Mesendoderm (in vitro differentiated cells): Measurements from ENCODE around the gene SPRR2D. TPM values are rescaled to one million over a fixed set of nuclear protein-coding genes. Genes with fewer than 3 reads are reported as not detected.

Experiments
- DNase-seq: peaks from one replicate; pipeline ENCODE4 v3.0.0; 2013
- H2AK5ac ChIP-seq: 2 replicates; pipeline ENCODE4 v1.6.1; 2013; ENCODE audit warnings: low read length, inconsistent platforms
- H2BK120ac ChIP-seq: 2 replicates; pipeline ENCODE4 v1.6.1; 2013; ENCODE audit warnings: low read depth, mild to moderate bottlenecking, low read length, moderate library complexity, mixed read lengths
- H2BK15ac ChIP-seq: replicated peaks from 2 replicates; pipeline ENCODE4 v1.6.1; 2013; ENCODE audit warnings: low read depth, mild to moderate bottlenecking, moderate library complexity
- H2BK5ac ChIP-seq: 2 replicates; pipeline ENCODE4 v1.6.1; 2013; ENCODE audit warnings: low read length, inconsistent platforms
- H3K18ac ChIP-seq: 2 replicates; pipeline ENCODE4 v1.6.1; 2013; ENCODE audit warnings: mild to moderate bottlenecking, low read length, mixed read lengths
- H3K23ac ChIP-seq: one replicate; pipeline ENCODE4 v1.6.1; 2013; ENCODE audit warnings: low read length
- H3K27ac ChIP-seq: 2 replicates; pipeline ENCODE4 v1.5.1; 2013; ENCODE audit warnings: low read depth, mild to moderate bottlenecking, inconsistent platforms, low read length, moderate library complexity
- H3K27me3 ChIP-seq: 2 replicates; pipeline ENCODE4 v1.6.1; 2013; ENCODE audit warnings: low read length, control low read depth, mild to moderate bottlenecking, inconsistent platforms; ENCODE audit not compliant: insufficient read depth, poor library complexity
- H3K36me3 ChIP-seq: 2 replicates; pipeline ENCODE4 v1.6.1; 2013; ENCODE audit warnings: low read length, inconsistent platforms; ENCODE audit not compliant: control insufficient read depth, insufficient read depth
- H3K4ac ChIP-seq: one replicate; pipeline ENCODE4 v1.6.1; 2013; ENCODE audit warnings: low read depth, mild to moderate bottlenecking, low read length, moderate library complexity
- H3K4me1 ChIP-seq: 2 replicates; pipeline ENCODE4 v1.6.1; 2013; ENCODE audit warnings: low read depth, low read length, inconsistent platforms; ENCODE audit not compliant: control insufficient read depth
- H3K4me2 ChIP-seq: 2 replicates; pipeline ENCODE4 v1.6.1; 2013; ENCODE audit warnings: low read length
- H3K4me3 ChIP-seq: 2 replicates; pipeline ENCODE4 v1.5.1; 2013; ENCODE audit warnings: mild to moderate bottlenecking, low read length
- H3K56ac ChIP-seq: one replicate; pipeline ENCODE4 v1.6.1; 2013; ENCODE audit warnings: low read length
- H3K79me1 ChIP-seq: 2 replicates; pipeline ENCODE4 v1.6.1; 2013; ENCODE audit warnings: low read length, inconsistent platforms
- H3K79me2 ChIP-seq: 2 replicates; pipeline ENCODE4 v1.6.1; 2013; ENCODE audit warnings: mild to moderate bottlenecking, low read length; ENCODE audit not compliant: control insufficient read depth, insufficient read depth
- H3K9ac ChIP-seq: 2 replicates; pipeline ENCODE4 v1.6.1; 2013; ENCODE audit warnings: low read length, inconsistent platforms
- H4K5ac ChIP-seq: one replicate; pipeline ENCODE4 v1.6.1; 2013; ENCODE audit warnings: low read length
- H4K8ac ChIP-seq: one replicate; pipeline ENCODE4 v1.6.1; 2013; ENCODE audit warnings: low read depth, mild to moderate bottlenecking, control low read depth, low read length, moderate library complexity
- WGBS: extraction: QIAGEN DNeasy Blood & Tissue Kit; methylation state at CpG from one replicate; pipeline ENCODE4 v1.1.7; 2013; ENCODE audit warnings: low lambda C conversion rate, missing lambda C conversion rate; ENCODE audit not compliant: insufficient coverage; ENCODE audit errors: extremely low coverage; 5-methylcytosine and 5-hydroxymethylcytosine counted together
- small RNA-seq: library from polyadenylated mRNA; stranded (forward); fragments of <200 nt; extraction: miRNeasy Mini kit (QIAGEN cat#:217004); gene quantifications from one replicate; pipeline ENCODE3, GENCODE V24; 2013; ENCODE audit not compliant: insufficient read depth

The SPRR2D gene

GRCh38 chr1:152995842-152996241 is 45.1 kb downstream of the SPRR2D start:
- Histone ChIP-seq H2BK5ac (no peak overlapping the region), H3K27ac (no peak overlapping the region), H3K9ac (no peak overlapping the region), H2BK15ac (no peak overlapping the region), H3K79me1 (no peaks in the 10 kb centered on the region), H3K79me2 (no peaks in the 10 kb centered on the region), H3K27me3 (no peaks in the 10 kb centered on the region), H2BK120ac (no peak overlapping the region), H3K23ac (no peak overlapping the region), H3K56ac (no peak overlapping the region), H4K5ac (no peak overlapping the region), H3K4me3 (no peak overlapping the region), H3K36me3 (no peaks in the 10 kb centered on the region), H3K4ac (no peak overlapping the region), H2AK5ac (no peak overlapping the region), H3K18ac (no peak overlapping the region), H3K4me1 (peaks cover 7% of the 10 kb centered on the region), H3K4me2 (no peak overlapping the region), H4K8ac (no peak overlapping the region)
- WGBS: no CpG with 5 or more reads among the region's 1 CpG
- no peak for DNase-seq

GRCh38 chr1:152993186-152993585 is 47.7 kb downstream of the SPRR2D start:
- DNase-seq: no peak
- Histone ChIP-seq H2BK15ac (no peak overlapping the region), H3K27me3 (no peaks in the 10 kb centered on the region), H2BK5ac (no peak overlapping the region), H4K5ac (no peak overlapping the region), H3K27ac (no peak overlapping the region), H3K18ac (no peak overlapping the region), H3K4me3 (no peak overlapping the region), H3K36me3 (no peaks in the 10 kb centered on the region), H3K79me2 (no peaks in the 10 kb centered on the region), H3K4ac (no peak overlapping the region), H2AK5ac (no peak overlapping the region), H3K23ac (no peak overlapping the region), H3K4me1 (no peaks in the 10 kb centered on the region), H4K8ac (no peak overlapping the region), H3K79me1 (no peaks in the 10 kb centered on the region), H3K56ac (no peak overlapping the region), H2BK120ac (no peak overlapping the region), H3K9ac (no peak overlapping the region), H3K4me2 (no peak overlapping the region)
- WGBS: no CpG with 5 or more reads among the region's 6 CpGs

Small RNA genes within 50 kb of the gene (small RNA-seq; reads per million reads assigned to genes)
- gene AL356867.1: not detected
- gene RF00322: not detected
